Suprapubic skin (tissue), 4 donors: ENCODE results near the gene OR4N5.

Source experiments
- POLR2A ChIP-seq, 2 donors: fragments of 450-650 bp; IDR thresholded peaks; one replicate each; pipeline ENCODE4 v1.6.1; 2017; ENCODE audit warnings: antibody characterized with exemption in 2 of 2, mild to moderate bottlenecking in 2 of 2, moderate library complexity in 2 of 2
- POLR2AphosphoS5 ChIP-seq, 3 donors: sonication (generic); formaldehyde crosslinking; IDR thresholded peaks; one replicate each; pipeline ENCODE4 v1.6.1; 2017; ENCODE audit warnings: antibody characterized with exemption in 3 of 3
- TF ChIP-seq, protein P1 (sequence below), 2 donors: fragments of 200-600 bp in 1 of 2; fragments of 450-650 bp in 1 of 2; sonication (generic) in 1 of 2; IDR thresholded peaks; one replicate each; pipeline ENCODE4 v1.5.1; 2016 to 2019; ENCODE audit warnings: antibody characterized with exemption in 2 of 2, mild to moderate bottlenecking in 1 of 2, moderate library complexity in 1 of 2

DNA sequence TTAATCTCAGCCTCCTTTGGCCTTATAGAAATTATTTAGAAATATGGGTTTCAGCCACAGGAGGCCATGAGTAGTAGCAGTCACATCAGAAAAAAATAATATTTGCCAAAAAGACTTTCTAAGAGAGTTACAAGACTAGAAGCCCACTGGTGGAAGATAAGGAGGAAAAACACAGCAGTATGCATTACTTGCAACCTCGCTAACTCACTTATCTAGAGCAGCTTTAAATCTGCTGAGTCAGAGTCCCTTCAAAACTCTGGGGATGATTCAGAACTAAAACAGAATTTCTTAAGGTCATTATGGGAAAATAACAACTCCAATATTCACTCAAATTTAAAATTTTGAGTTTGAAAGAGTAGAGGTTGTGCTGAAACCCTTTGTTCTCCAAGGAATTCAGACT, 21.9 kb upstream of the OR4N5 start:
- TF ChIP-seq POLR2AphosphoS5 (IDR thresholded peaks at IDR 0.05) (no peak), POLR2A (IDR thresholded peaks at IDR 0.05) (no peak)
- TF ChIP-seq, protein P1, sequence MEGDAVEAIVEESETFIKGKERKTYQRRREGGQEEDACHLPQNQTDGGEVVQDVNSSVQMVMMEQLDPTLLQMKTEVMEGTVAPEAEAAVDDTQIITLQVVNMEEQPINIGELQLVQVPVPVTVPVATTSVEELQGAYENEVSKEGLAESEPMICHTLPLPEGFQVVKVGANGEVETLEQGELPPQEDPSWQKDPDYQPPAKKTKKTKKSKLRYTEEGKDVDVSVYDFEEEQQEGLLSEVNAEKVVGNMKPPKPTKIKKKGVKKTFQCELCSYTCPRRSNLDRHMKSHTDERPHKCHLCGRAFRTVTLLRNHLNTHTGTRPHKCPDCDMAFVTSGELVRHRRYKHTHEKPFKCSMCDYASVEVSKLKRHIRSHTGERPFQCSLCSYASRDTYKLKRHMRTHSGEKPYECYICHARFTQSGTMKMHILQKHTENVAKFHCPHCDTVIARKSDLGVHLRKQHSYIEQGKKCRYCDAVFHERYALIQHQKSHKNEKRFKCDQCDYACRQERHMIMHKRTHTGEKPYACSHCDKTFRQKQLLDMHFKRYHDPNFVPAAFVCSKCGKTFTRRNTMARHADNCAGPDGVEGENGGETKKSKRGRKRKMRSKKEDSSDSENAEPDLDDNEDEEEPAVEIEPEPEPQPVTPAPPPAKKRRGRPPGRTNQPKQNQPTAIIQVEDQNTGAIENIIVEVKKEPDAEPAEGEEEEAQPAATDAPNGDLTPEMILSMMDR (IDR thresholded peaks at IDR 0.05): no peak
